Measurements from ENCODE around the gene HOXA6. TPM values are rescaled to one million over a fixed set of nuclear protein-coding genes. Genes with fewer than 3 reads are reported as not detected.

Gene HOXA6
- polyA plus RNA-seq, 1 experiment = 1.2 TPM

DNA sequence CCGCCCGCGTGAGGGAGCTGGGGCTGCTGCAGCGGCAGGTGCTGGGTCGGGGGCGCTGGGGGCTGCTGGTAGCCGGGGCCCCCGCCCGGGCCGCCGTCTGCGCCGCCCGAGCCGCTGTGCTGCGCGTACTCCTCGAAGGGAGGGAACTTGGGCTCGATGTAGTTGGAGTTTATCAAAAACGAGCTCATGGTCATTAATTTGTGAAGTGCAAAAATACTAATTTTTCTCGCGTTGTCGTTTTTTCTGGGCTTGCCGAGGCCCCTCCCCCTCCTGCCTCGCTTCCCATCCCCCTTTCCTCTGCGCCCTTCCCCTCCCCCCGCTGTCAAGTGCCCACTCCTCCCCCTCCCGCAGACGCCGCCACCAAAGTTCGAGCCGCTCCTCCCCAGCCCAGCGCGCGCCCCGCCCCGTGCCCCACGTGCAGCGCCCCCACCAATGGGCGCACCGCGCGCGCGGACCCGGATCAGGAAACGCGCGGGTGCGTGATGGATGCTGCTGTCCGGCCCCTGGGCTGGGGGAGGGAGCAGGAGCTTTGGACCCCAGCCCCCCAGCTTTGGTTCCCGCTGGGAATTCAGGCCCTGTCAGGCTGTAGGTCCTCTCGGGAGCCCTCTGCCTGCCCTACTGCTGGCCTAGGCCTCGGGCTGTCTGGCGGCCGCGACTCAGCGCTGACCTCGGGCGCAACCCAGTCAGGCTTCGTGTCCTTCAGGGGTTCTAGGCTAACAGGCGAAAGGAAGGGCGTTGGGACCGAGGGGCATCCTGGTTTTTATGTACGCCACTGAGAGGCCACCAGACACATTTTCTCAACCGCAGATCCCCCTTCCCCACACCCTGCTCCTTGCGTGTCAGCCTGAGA, 16.8 kb downstream of the HOXA6 start, which contains the start of gene HOXA4:
Gene HOXA4 (minus strand): TSS at position 218 of the 850 bp plus-strand sequence. CDS start 24 bp downstream, at position 194.
- Histone ChIP-seq H3K27ac (ENCODE audit: low read depth, low read length) (peak within 1 kb of the TSS; percentile 33), H3K4me3 (ENCODE audit: low read depth, low read length) (peak within 1 kb of the TSS; percentile 68), H3K27me3 (ENCODE audit: control insufficient read depth, insufficient read depth, low read length) (no peaks in the 10 kb centered on the region), H3K9me3 (ENCODE audit: control insufficient read depth, insufficient read depth, low read length) (no peaks in the 10 kb centered on the region)
- ChIA-PET CTCF (interaction anchor here (1.0 to 3.4 kb wide), 9 partner anchors 10 to 463 kb away, joined by 3 to 18 read pairs (median 4); partner anchors contain the start of gene HOXA5), POLR2A (interaction anchor here (0.8 to 1.8 kb wide), 7 partner anchors 10 to 1436 kb away, joined by 3 to 9 read pairs (median 4); partner anchors contain the start of gene HOXA5)
- TF ChIP-seq, protein P1, sequence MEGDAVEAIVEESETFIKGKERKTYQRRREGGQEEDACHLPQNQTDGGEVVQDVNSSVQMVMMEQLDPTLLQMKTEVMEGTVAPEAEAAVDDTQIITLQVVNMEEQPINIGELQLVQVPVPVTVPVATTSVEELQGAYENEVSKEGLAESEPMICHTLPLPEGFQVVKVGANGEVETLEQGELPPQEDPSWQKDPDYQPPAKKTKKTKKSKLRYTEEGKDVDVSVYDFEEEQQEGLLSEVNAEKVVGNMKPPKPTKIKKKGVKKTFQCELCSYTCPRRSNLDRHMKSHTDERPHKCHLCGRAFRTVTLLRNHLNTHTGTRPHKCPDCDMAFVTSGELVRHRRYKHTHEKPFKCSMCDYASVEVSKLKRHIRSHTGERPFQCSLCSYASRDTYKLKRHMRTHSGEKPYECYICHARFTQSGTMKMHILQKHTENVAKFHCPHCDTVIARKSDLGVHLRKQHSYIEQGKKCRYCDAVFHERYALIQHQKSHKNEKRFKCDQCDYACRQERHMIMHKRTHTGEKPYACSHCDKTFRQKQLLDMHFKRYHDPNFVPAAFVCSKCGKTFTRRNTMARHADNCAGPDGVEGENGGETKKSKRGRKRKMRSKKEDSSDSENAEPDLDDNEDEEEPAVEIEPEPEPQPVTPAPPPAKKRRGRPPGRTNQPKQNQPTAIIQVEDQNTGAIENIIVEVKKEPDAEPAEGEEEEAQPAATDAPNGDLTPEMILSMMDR (IDR thresholded peaks at IDR 0.05; ENCODE audit: low read depth, low read length) = no peak
- no peak for DNase-seq (ENCODE audit: low read depth, low spot score)

- TF ChIP-seq, protein P1 (IDR thresholded peaks at IDR 0.05; ENCODE audit: low read depth, low read length) = no peak
- Histone ChIP-seq H3K4me3 (ENCODE audit: low read depth, low read length) (peak overlapping the region; percentile 59), H3K9me3 (ENCODE audit: control insufficient read depth, insufficient read depth, low read length) (no peaks in the 10 kb centered on the region), H3K27me3 (ENCODE audit: control insufficient read depth, insufficient read depth, low read length) (no peaks in the 10 kb centered on the region), H3K27ac (ENCODE audit: low read depth, low read length) (no peak overlapping the region)
- no peak for DNase-seq (ENCODE audit: low read depth, low spot score)
- CTCF ChIA-PET = interaction anchor here (1.1 to 3.4 kb wide), 6 partner anchors 9 to 276 kb away, joined by 4 to 18 read pairs (median 6); partner anchors contain the start of gene HOXA5
- POLR2A ChIA-PET = interaction anchor here (1.1 to 1.7 kb wide), 3 partner anchors 10 to 16 kb away, joined by 3 to 6 read pairs (median 5); no protein-coding TSS in a partner anchor
Observed at GRCh38 chr7:27129729-27130539, 17.6 kb downstream of the HOXA6 start.

DNA sequence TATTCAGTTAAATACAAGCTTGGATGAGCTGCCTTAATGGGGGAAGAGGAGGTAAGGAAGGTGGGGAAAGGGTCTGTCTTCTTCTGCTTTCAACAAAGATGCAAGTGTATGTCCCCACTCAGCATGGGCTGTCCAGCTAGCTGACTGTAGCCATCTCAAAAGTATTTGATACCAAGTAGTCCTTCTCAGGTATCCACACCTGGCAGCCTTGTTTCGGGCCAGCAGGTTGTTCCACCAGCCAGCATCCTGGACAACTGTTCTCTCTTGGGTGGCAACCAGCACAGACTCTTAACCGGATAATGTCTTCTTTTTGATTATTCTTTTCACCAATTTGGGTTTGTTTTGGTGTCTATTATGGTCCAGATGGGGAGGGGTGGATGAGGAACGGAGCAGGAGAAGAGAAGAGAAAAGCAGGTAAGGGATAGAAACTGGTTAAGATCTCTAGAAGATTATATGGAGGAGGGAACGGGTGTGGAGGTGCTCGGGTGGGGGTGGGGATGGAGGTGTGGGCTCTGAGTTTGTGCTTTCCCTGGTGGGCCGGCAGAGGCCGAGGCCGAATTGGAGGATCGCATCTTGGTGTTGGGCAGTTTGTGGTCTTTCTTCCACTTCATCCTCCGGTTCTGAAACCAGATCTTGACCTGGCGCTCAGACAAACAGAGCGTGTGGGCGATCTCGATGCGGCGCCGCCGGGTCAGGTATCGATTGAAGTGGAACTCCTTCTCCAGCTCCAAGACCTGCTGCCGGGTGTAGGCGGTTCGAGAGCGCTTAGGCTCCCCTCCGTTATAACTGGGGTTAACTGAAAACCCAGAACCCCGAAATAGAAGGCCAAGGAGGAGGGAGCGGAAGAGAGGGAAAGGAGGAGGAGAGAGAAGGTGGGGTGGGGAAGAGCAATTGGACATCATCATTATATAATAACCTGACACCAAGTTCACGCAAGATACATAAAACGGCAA, 18.5 kb downstream of the HOXA6 start:
- no peaks in the 10 kb centered on the region for H3K9me3 ChIP-seq (ENCODE audit: control insufficient read depth, insufficient read depth, low read length)
- CTCF ChIA-PET = interaction anchor here (0.5 to 3.4 kb wide), 7 partner anchors 14 to 1512 kb away, joined by 3 to 18 read pairs (median 3); partner anchors contain the start of gene HOXA5
- POLR2A ChIA-PET = interaction anchor here (0.9 to 1.8 kb wide), 5 partner anchors 14 to 31 kb away, joined by 4 to 7 read pairs (median 5); partner anchors contain the start of gene HOXA5
- DNase-seq (ENCODE audit: low read depth, low spot score) = no peak
- H3K4me3 ChIP-seq (ENCODE audit: low read depth, low read length) = peak overlapping the region; percentile 59
- no peak overlapping the region for H3K27ac ChIP-seq (ENCODE audit: low read depth, low read length)
- TF ChIP-seq, protein P1 (IDR thresholded peaks at IDR 0.05; ENCODE audit: low read depth, low read length) = no peak
- H3K27me3 ChIP-seq (ENCODE audit: control insufficient read depth, insufficient read depth, low read length) = no peaks in the 10 kb centered on the region

DNA sequence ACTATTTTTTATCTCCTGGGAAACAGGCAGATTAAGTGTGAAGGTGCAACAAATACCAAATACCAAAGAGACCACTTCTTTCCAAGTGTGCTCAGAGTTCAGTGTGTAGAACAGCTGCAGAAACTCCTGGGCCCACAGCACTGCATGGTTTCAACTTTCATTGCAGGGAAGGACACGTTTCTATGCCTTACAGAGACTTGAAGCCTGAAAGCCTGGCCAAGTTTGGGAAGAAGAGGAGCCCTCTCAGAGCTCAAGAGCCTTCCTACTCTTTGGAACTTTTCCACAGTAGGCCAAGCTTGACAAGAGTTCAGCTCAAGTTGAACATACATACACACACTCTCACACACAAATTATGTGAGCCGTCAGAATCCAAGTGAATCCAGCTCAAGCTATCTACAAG, 19.5 kb downstream of the HOXA6 start:
- H3K27ac ChIP-seq (ENCODE audit: low read depth, low read length) = no peak overlapping the region
- no peak overlapping the region for H3K4me3 ChIP-seq (ENCODE audit: low read depth, low read length)
- H3K9me3 ChIP-seq (ENCODE audit: control insufficient read depth, insufficient read depth, low read length) = no peaks in the 10 kb centered on the region
- peak; percentile 72 for DNase-seq (ENCODE audit: low read depth, low spot score)
- CTCF ChIA-PET = interaction anchor here (0.7 to 3.4 kb wide), 4 partner anchors 13 to 409 kb away, joined by 3 to 14 read pairs (median 4); partner anchors contain the start of gene HOXA5
- TF ChIP-seq, protein P1 (IDR thresholded peaks at IDR 0.05; ENCODE audit: low read depth, low read length) = no peak
- H3K27me3 ChIP-seq (ENCODE audit: control insufficient read depth, insufficient read depth, low read length) = no peaks in the 10 kb centered on the region
- POLR2A ChIA-PET = interaction anchor here (0.9 to 1.8 kb wide), 4 partner anchors 13 to 30 kb away, joined by 4 to 7 read pairs (median 6); partner anchors contain the start of gene HOXA5
